Left ventricle myocardium superior (tissue), 1 donor: ENCODE results near the gene TYW1. TPM values are rescaled to one million over a fixed set of nuclear protein-coding genes. Genes with fewer than 3 reads are reported as not detected.
"Not testable (repeated sequence)": the region's sequence is repeated elsewhere in the genome, so short reads cannot be mapped to it uniquely, and the experiment has no call there.

ENCODE experiments used
- ATAC-seq: fragments of 200-7000 bp; cut with Tn5 transposase; one replicate; pipeline ENCODE4 v1.9.1; 2020; ENCODE audit warnings: mild to moderate bottlenecking, moderate library complexity
- DNase-seq: peaks from one replicate; pipeline ENCODE4 v3.0.0-alpha.2; 2020
- intact Hi-C: fragments of 100-400 bp; cut with micrococcal nuclease; formaldehyde crosslinking; loops from one replicate; pipeline ENCODE4 v1.11.0; 2022
- total RNA-seq: library from RNA; stranded (reverse); fragmentation: NEBNext Ultra II Directional; extraction: Animal tissue kit (Norgen Biotek cat#: 25700); gene quantifications from one replicate; pipeline ENCODE4 v1.2.1, GENCODE V29; 2021
- donor health status: DM: no; HTN: yes; CAD: no; lungs with severe emphysema.

TYW1 gene
- total RNA-seq, 1 donor from 2014 or later, result 12.8 TPM

GRCh38 chr7:66980336-66980735, 16.3 kb upstream of the TYW1 start:
- DNase-seq, intact Hi-C loops, ATAC-seq: not testable (repeated sequence)

GRCh38 chr7:66989552-66989951, 7.1 kb upstream of the TYW1 start:
- intact Hi-C loops, ATAC-seq, DNase-seq: not testable (repeated sequence)

GRCh38 chr7:66994051-66994450, 2.6 kb upstream of the TYW1 start:
- ATAC-seq, DNase-seq, intact Hi-C loops: not testable (repeated sequence)

GRCh38 chr7:66994691-66995049, 2.0 kb upstream of the TYW1 start:
- DNase-seq (peak; percentile 67), ATAC-seq (peak; percentile 81)
- intact Hi-C loops, result not testable (repeated sequence)

- ATAC-seq (peak; percentile 88), DNase-seq (peak; percentile 95)
- intact Hi-C loops, result not testable (repeated sequence)
Measured at GRCh38 chr7:66995050-66995776, 1.4 kb upstream of the TYW1 start, which contains the start of gene SBDS. Gene SBDS, minus strand, starts transcription at chr7:66995586. Its CDS starts 169 bp downstream, at chr7:66995417.

- DNase-seq, ATAC-seq, intact Hi-C loops: not testable (repeated sequence)
Measured at GRCh38 chr7:67000601-67001258, 4.1 kb downstream of the TYW1 start.

- ATAC-seq, intact Hi-C loops: not testable (repeated sequence)
Measured at GRCh38 chr7:67004145-67004544, 7.5 kb downstream of the TYW1 start.

GRCh38 chr7:67006965-67007364, 10.3 kb downstream of the TYW1 start:
- DNase-seq (no peak), ATAC-seq (no peak)
- intact Hi-C loops, result no loop called here

More at GRCh38 chr7:67004145-67004544, 7.5 kb downstream of the TYW1 start:
- not testable (repeated sequence) for DNase-seq

- intact Hi-C loops, result no loop called here
- no peak for DNase-seq
- ATAC-seq, result no peak
Measured at GRCh38 chr7:67008260-67008659, 11.6 kb downstream of the TYW1 start.

GRCh38 chr7:67009677-67010076, 13.0 kb downstream of the TYW1 start:
- intact Hi-C loops, DNase-seq, ATAC-seq: not testable (repeated sequence)

- intact Hi-C loops, ATAC-seq, DNase-seq: not testable (repeated sequence)
Measured at GRCh38 chr7:67014076-67014622, 17.5 kb downstream of the TYW1 start.

- ATAC-seq, DNase-seq, intact Hi-C loops: not testable (repeated sequence)
Measured at GRCh38 chr7:67017971-67018370, 21.3 kb downstream of the TYW1 start.

GRCh38 chr7:67018940-67019339, 22.3 kb downstream of the TYW1 start:
- intact Hi-C loops, result no loop called here
- ATAC-seq, result no peak
- no peak for DNase-seq

GRCh38 chr7:67019562-67020390, 23.1 kb downstream of the TYW1 start:
- ATAC-seq (no peak), DNase-seq (no peak)
- intact Hi-C loops, result no loop called here

- intact Hi-C loops, result no loop called here
- DNase-seq (no peak), ATAC-seq (peak; percentile 56)
Measured at GRCh38 chr7:67021260-67021659, 24.6 kb downstream of the TYW1 start.

- ATAC-seq (peak; percentile 87), DNase-seq (no peak)
- intact Hi-C loops, result no loop called here
Measured at GRCh38 chr7:67022511-67022910, 25.9 kb downstream of the TYW1 start.

GRCh38 chr7:67025459-67025858, 28.8 kb downstream of the TYW1 start:
- intact Hi-C loops, ATAC-seq, DNase-seq: not testable (repeated sequence)

- intact Hi-C loops, ATAC-seq, DNase-seq: not testable (repeated sequence)
Measured at GRCh38 chr7:67031685-67032084, 35.1 kb downstream of the TYW1 start.

- intact Hi-C loops, result no loop called here
- ATAC-seq, result no peak
Measured at GRCh38 chr7:67033251-67033650, 36.6 kb downstream of the TYW1 start.

More at GRCh38 chr7:67033251-67033650, 36.6 kb downstream of the TYW1 start:
- no peak for DNase-seq
